Measurements from ENCODE around the gene PRICKLE4. TPM values are rescaled to one million over a fixed set of nuclear protein-coding genes. Genes with fewer than 3 reads are reported as not detected.

PRICKLE4 gene
- total and polyA plus RNA-seq, 2 of the 8 experiments (the other 6 are each of a cell fraction or from before 2014, with no cell fraction given): 0.32 to 1.4 TPM

- CTCF ChIA-PET (ENCODE audit: partially characterized antibody): interaction anchor here (0.6 to 1.9 kb wide), 8 partner anchors 10 to 661 kb away, joined by 3 to 8 read pairs (median 4); partner anchors contain the start of gene TAF8
Measured at GRCh38 chr6:41769376-41769775, 11.2 kb upstream of the PRICKLE4 start.

More at GRCh38 chr6:41769376-41769775, 11.2 kb upstream of the PRICKLE4 start:
- H4K91ac ChIP-seq (replicated peaks; ENCODE audit: insufficient read length, low read length): no peak overlapping the region
- H2BK12ac ChIP-seq (ENCODE audit: low read depth, low read length): no peak overlapping the region
- no peaks in the 10 kb centered on the region for H4K20me1 ChIP-seq (replicated peaks in 1 of 2; ENCODE audit: control insufficient read depth in 1 of 2, insufficient read depth in 2 of 2, low read length in 2 of 2)
- no peaks in the 10 kb centered on the region for H3K23me2 ChIP-seq (ENCODE audit: low read depth, low read length)
- H3K14ac ChIP-seq (ENCODE audit: insufficient read length): no peak overlapping the region
- H2AK5ac ChIP-seq (ENCODE audit: low read depth, low read length): no peak overlapping the region
- H3K79me2 ChIP-seq (ENCODE audit: control insufficient read depth in 1 of 2, insufficient read depth in 2 of 2, low read length in 2 of 2): no peaks in the 10 kb centered on the region
- no peak overlapping the region for H2BK15ac ChIP-seq (ENCODE audit: low read length)
- POLR2A ChIA-PET (ENCODE audit: partially characterized antibody): no interaction called here
- no peaks in the 10 kb centered on the region; a peak in 1 of 7 replicates for H3K4me1 ChIP-seq (replicated peaks in 1 of 4; ENCODE audit: control insufficient read depth in 3 of 4, insufficient read depth in 4 of 4, low read length in 3 of 4)
- H3K4me3 ChIP-seq (ENCODE audit: extremely low read depth in 1 of 4, insufficient read depth in 2 of 4, low read depth in 3 of 4, low read length in 4 of 4): no peak overlapping the region
- FAIRE-seq (no peak), DNase-seq (ENCODE audit: low read depth in 1 of 2, low spot score in 2 of 2) (no peak)
- no peak overlapping the region for H4K5ac ChIP-seq (ENCODE audit: insufficient read length, low read depth, low read length)
- TF ChIP-seq KDM1A (IDR thresholded peaks at IDR 0.05; ENCODE audit: borderline replicate concordance, low read length) (no peak), HDAC2 (IDR thresholded peaks at IDR 0.05; ENCODE audit: borderline replicate concordance in 1 of 2, low read depth in 2 of 2, low read length in 2 of 2) (no peak), ATF3 (IDR thresholded peaks at IDR 0.05; ENCODE audit: insufficient read depth, low read depth, low read length) (no peak), CHD1 (IDR thresholded peaks at IDR 0.05; ENCODE audit: low read depth, low read length) (no peak), SP1 (IDR thresholded peaks at IDR 0.05; ENCODE audit: low read depth, low read length) (no peak), JUN (IDR thresholded peaks at IDR 0.05; ENCODE audit: low read depth, low read length) (no peak), RBBP5 (IDR thresholded peaks at IDR 0.05; ENCODE audit: borderline replicate concordance, low read depth, low read length) (no peak), TAF1 (IDR thresholded peaks at IDR 0.05; ENCODE audit: low read depth, low read length) (no peak), PHF8 (conservative IDR thresholded peaks at IDR 0.05; ENCODE audit: low read depth, low read length) (no peak), TBP (IDR thresholded peaks at IDR 0.05; ENCODE audit: low read depth, low read length) (no peak), ZNF274 (IDR thresholded peaks at IDR 0.05; ENCODE audit: borderline replicate concordance, extremely low read depth, low read length) (no peak)
- H4K8ac ChIP-seq (ENCODE audit: extremely low read depth, insufficient read depth, low read length): no peak overlapping the region; the same call in 1 of the 2 replicates
- H2BK5ac ChIP-seq (ENCODE audit: low read depth, low read length): no peak overlapping the region
- no peak overlapping the region for H3K27ac ChIP-seq (ENCODE audit: low read depth, low read length)
- no peak overlapping the region for H2AFZ ChIP-seq (ENCODE audit: low read length)
- H2BK20ac ChIP-seq (ENCODE audit: low read length): no peak overlapping the region
- H3K27me3 ChIP-seq (replicated peaks in 1 of 4; ENCODE audit: control insufficient read depth in 3 of 4, extremely low read depth in 1 of 4, insufficient read depth in 3 of 4, low read length in 3 of 4): no peaks in the 10 kb centered on the region
- H3K56ac ChIP-seq (replicated peaks; ENCODE audit: insufficient read length, low read depth, low read length): no peak overlapping the region
- H3K23ac ChIP-seq (ENCODE audit: insufficient read length): no peak overlapping the region
- H3K79me1 ChIP-seq (ENCODE audit: low read depth, low read length): no peaks in the 10 kb centered on the region
- H3K36me3 ChIP-seq (ENCODE audit: control insufficient read depth in 2 of 4, insufficient read depth in 4 of 4, low read length in 3 of 4): peaks cover 0 to 7% (median 4%) of the 10 kb centered on the region in 4 experiments; a peak in 5 of 8 replicates
- H3K18ac ChIP-seq (ENCODE audit: extremely low read depth, low read length): no peak overlapping the region
- no peak overlapping the region for H2BK120ac ChIP-seq (replicated peaks; ENCODE audit: low read depth, low read length)
- no peak overlapping the region for H3K9ac ChIP-seq (replicated peaks in 1 of 4; ENCODE audit: extremely low read depth in 1 of 4, low read depth in 3 of 4, low read length in 3 of 4)
- WGBS, 2 experiments (ENCODE audit: extremely low coverage in 1 of 2, insufficient coverage in 1 of 2, insufficient read length in 1 of 2, insufficient replicate concordance in 2 of 2, low coverage in 1 of 2, low lambda C conversion rate in 2 of 2, missing lambda C conversion rate in 1 of 2): 77% methylated on average over 4 of the region's 8 CpGs; no CpG with 5 or more reads in 1 of the 2 experiments
- H3K4ac ChIP-seq (replicated peaks; ENCODE audit: insufficient read length, low read depth, low read length): no peak overlapping the region
- no peaks in the 10 kb centered on the region for H3K9me3 ChIP-seq (ENCODE audit: insufficient read depth in 2 of 2, low read depth in 1 of 2, low read length in 1 of 2)
- no peak overlapping the region for H3K4me2 ChIP-seq (ENCODE audit: insufficient read depth in 1 of 2, low read depth in 2 of 2, low read length in 2 of 2)
